DOHH2 (cell line): ENCODE data around the gene S100A8.

ENCODE experiments used
- H3F3A ChIP-seq: fragments of 200-600 bp; sonication (generic), shearing (Covaris generic); 2 replicates; pipeline ENCODE4 v1.6.0; 2016; ENCODE audit warnings: antibody characterized with exemption, mild to moderate bottlenecking; ENCODE audit not compliant: control insufficient read depth, insufficient read depth
- H3K27ac ChIP-seq: fragments of 200-600 bp; sonication (generic); 2 replicates; pipeline ENCODE4 v1.5.1; 2014; ENCODE audit warnings: low read depth, mild to moderate bottlenecking, low read length, moderate library complexity
- H3K27me3 ChIP-seq: fragments of 200-600 bp; sonication (generic); 2 replicates; pipeline ENCODE4 v1.6.1; 2014; ENCODE audit warnings: mild to moderate bottlenecking, low read length, mixed read lengths; ENCODE audit not compliant: control insufficient read depth
- H3K36me3 ChIP-seq: fragments of 200-600 bp; sonication (generic); 2 replicates; pipeline ENCODE4 v1.6.1; 2014; ENCODE audit warnings: mild to moderate bottlenecking, low read length, moderate library complexity, mixed read lengths; ENCODE audit not compliant: control insufficient read depth
- H3K4me1 ChIP-seq: fragments of 200-600 bp; sonication (generic); 2 replicates; pipeline ENCODE4 v1.6.1; 2014; ENCODE audit warnings: mild to moderate bottlenecking, low read length, mixed read lengths; ENCODE audit not compliant: control insufficient read depth
- H3K4me2 ChIP-seq: fragments of 200-600 bp; sonication (generic); 2 replicates; pipeline ENCODE4 v1.6.0; 2014; ENCODE audit warnings: mild to moderate bottlenecking, low read length, moderate library complexity
- H3K4me3 ChIP-seq: fragments of 200-600 bp; sonication (generic); 2 replicates; pipeline ENCODE4 v1.5.1; 2014; ENCODE audit warnings: mild to moderate bottlenecking, low read length, mixed read lengths
- H3K79me2 ChIP-seq: fragments of 200-600 bp; sonication (generic); 2 replicates; pipeline ENCODE4 v1.6.1; 2014; ENCODE audit warnings: mild to moderate bottlenecking, low read length, mixed read lengths; ENCODE audit not compliant: control insufficient read depth
- H3K9me2 ChIP-seq: fragments of 200-600 bp; sonication (generic); replicated peaks from 2 replicates; pipeline ENCODE4 v1.6.1; 2014; ENCODE audit warnings: mild to moderate bottlenecking, low read length, mixed read lengths; ENCODE audit not compliant: control insufficient read depth
- H3K9me3 ChIP-seq: fragments of 200-600 bp; sonication (generic); 2 replicates; pipeline ENCODE4 v1.6.1; 2014; ENCODE audit warnings: antibody characterized with exemption, low read length, mixed read lengths; ENCODE audit not compliant: control insufficient read depth, insufficient read depth
- H4K20me1 ChIP-seq: fragments of 200-600 bp; sonication (generic); 2 replicates; pipeline ENCODE4 v1.6.0; 2014; ENCODE audit warnings: low read depth, mild to moderate bottlenecking, antibody characterized with exemption, low read length, moderate library complexity; ENCODE audit not compliant: control insufficient read depth, insufficient read depth
- CTCF ChIP-seq: fragments of 200-600 bp; sonication (generic); IDR thresholded peaks from one replicate; pipeline ENCODE4 v1.5.1; 2014; ENCODE audit warnings: antibody characterized with exemption, mild to moderate bottlenecking, low read depth, low read length; ENCODE audit not compliant: poor library complexity, severe bottlenecking
- EZH2phosphoT487 ChIP-seq: fragments of 200-600 bp; sonication (generic); IDR thresholded peaks from 2 replicates; pipeline ENCODE4 v1.6.1; 2017; ENCODE audit warnings: borderline replicate concordance, mild to moderate bottlenecking, antibody characterized with exemption, low read length, moderate library complexity, mixed read lengths

Gene S100A8

GRCh38 chr1:153363641-153364040 lies 27.2 kb downstream of the S100A8 start:
- no peaks in the 10 kb centered on the region for H3K4me1 ChIP-seq

GRCh38 chr1:153362187-153362775 lies 28.6 kb downstream of the S100A8 start:
- H3K9me3 ChIP-seq, result no peaks in the 10 kb centered on the region
- H3K4me2 ChIP-seq, result no peak overlapping the region
- H3K9me2 ChIP-seq, result no peaks in the 10 kb centered on the region
- no peak for TF ChIP-seq CTCF
- TF ChIP-seq EZH2phosphoT487, result no peak
- H3K27me3 ChIP-seq, result peaks cover 11% of the 10 kb centered on the region
- no peaks in the 10 kb centered on the region for H3K36me3 ChIP-seq
- no peaks in the 10 kb centered on the region; the same call in 1 of the 2 replicates for H4K20me1 ChIP-seq
- H3K79me2 ChIP-seq, result no peaks in the 10 kb centered on the region
- no peaks in the 10 kb centered on the region for H3F3A ChIP-seq
- H3K4me3 ChIP-seq, result no peak overlapping the region
- no peaks in the 10 kb centered on the region for H3K4me1 ChIP-seq
- no peak overlapping the region for H3K27ac ChIP-seq

More at GRCh38 chr1:153363641-153364040, 27.2 kb downstream of the S100A8 start:
- no peaks in the 10 kb centered on the region for H3K9me2 ChIP-seq
- TF ChIP-seq EZH2phosphoT487 (no peak), CTCF (no peak)
- H3F3A ChIP-seq, result no peaks in the 10 kb centered on the region
- H4K20me1 ChIP-seq, result no peaks in the 10 kb centered on the region; the same call in 1 of the 2 replicates
- peaks cover 11% of the 10 kb centered on the region for H3K27me3 ChIP-seq
- no peak overlapping the region for H3K4me3 ChIP-seq
- no peaks in the 10 kb centered on the region for H3K79me2 ChIP-seq
- H3K4me2 ChIP-seq, result no peak overlapping the region
- no peaks in the 10 kb centered on the region for H3K36me3 ChIP-seq
- H3K9me3 ChIP-seq, result no peaks in the 10 kb centered on the region
- H3K27ac ChIP-seq, result no peak overlapping the region

GRCh38 chr1:153361480-153362109 lies 29.3 kb downstream of the S100A8 start:
- no peaks in the 10 kb centered on the region for H3K9me2 ChIP-seq
- H3K4me2 ChIP-seq, result no peak overlapping the region
- TF ChIP-seq CTCF (no peak), EZH2phosphoT487 (no peak)
- H3K27ac ChIP-seq, result no peak overlapping the region
- H3F3A ChIP-seq, result no peaks in the 10 kb centered on the region
- no peaks in the 10 kb centered on the region for H3K4me1 ChIP-seq
- H3K36me3 ChIP-seq, result no peaks in the 10 kb centered on the region
- peaks cover 8% of the 10 kb centered on the region for H3K27me3 ChIP-seq
- H3K9me3 ChIP-seq, result no peaks in the 10 kb centered on the region
- no peak overlapping the region for H3K4me3 ChIP-seq
- no peaks in the 10 kb centered on the region; the same call in 1 of the 2 replicates for H4K20me1 ChIP-seq
- no peaks in the 10 kb centered on the region for H3K79me2 ChIP-seq
